Neural cell (in vitro differentiated cells): ENCODE measurements around the gene ATF7. TPM values are rescaled to one million over a fixed set of nuclear protein-coding genes. Genes with fewer than 3 reads are reported as not detected.

Experiments used
- H2AFZ ChIP-seq: fragments of 200-600, 300-800 bp; sonication (generic), shearing (Covaris generic); 2 replicates; pipeline ENCODE4 v1.6.0; 2014; ENCODE audit warnings: low read depth, mild to moderate bottlenecking, antibody characterized with exemption, low read length, moderate library complexity
- H3F3A ChIP-seq: fragments of 200-600 bp; shearing (Covaris generic); 2 replicates; pipeline ENCODE4 v1.6.1; 2016; ENCODE audit warnings: mild to moderate bottlenecking, moderate library complexity, mixed read lengths, antibody characterized with exemption, low read length; ENCODE audit not compliant: insufficient read depth, poor library complexity, severe bottlenecking
- H3K27ac ChIP-seq: fragments of 200-600, 300-800 bp; sonication (generic), shearing (Covaris generic); 2 replicates; pipeline ENCODE4 v1.5.1; 2014; ENCODE audit warnings: mild to moderate bottlenecking, low read length, moderate library complexity
- H3K27me3 ChIP-seq: fragments of 300-800, 200-600 bp; sonication (generic), shearing (Covaris generic); 2 replicates; pipeline ENCODE4 v1.6.0; 2014; ENCODE audit warnings: mild to moderate bottlenecking, low read depth, low read length, moderate library complexity; ENCODE audit not compliant: insufficient read depth
- H3K36me3 ChIP-seq: fragments of 300-800, 200-600 bp; sonication (generic), shearing (Covaris generic); 2 replicates; pipeline ENCODE4 v1.5.1; 2014; ENCODE audit warnings: mild to moderate bottlenecking, antibody characterized with exemption, low read length, moderate library complexity; ENCODE audit not compliant: insufficient read depth
- H3K4me2 ChIP-seq: fragments of 300-800, 200-600 bp; sonication (generic), shearing (Covaris generic); 2 replicates; pipeline ENCODE4 v1.6.0; 2014; ENCODE audit warnings: mild to moderate bottlenecking, low read length
- H3K4me3 ChIP-seq: fragments of 300-800, 200-600 bp; sonication (generic), shearing (Covaris generic); 2 replicates; pipeline ENCODE4 v1.5.1; 2014; ENCODE audit warnings: mild to moderate bottlenecking, low read length, moderate library complexity
- H3K79me2 ChIP-seq: fragments of 200-600 bp; shearing (Covaris generic); replicated peaks from 2 replicates; pipeline ENCODE4 v1.6.0; 2014; ENCODE audit warnings: mild to moderate bottlenecking, low read length, moderate library complexity; ENCODE audit not compliant: insufficient read depth
- H3K9ac ChIP-seq: fragments of 300-800, 200-600 bp; sonication (generic), shearing (Covaris generic); 2 replicates; pipeline ENCODE4 v1.6.1; 2016; ENCODE audit warnings: mild to moderate bottlenecking, low read length, mixed read lengths
- H3K9me2 ChIP-seq: fragments of 200-600 bp; shearing (Covaris generic); 2 replicates; pipeline ENCODE4 v1.6.1; 2016; ENCODE audit warnings: mild to moderate bottlenecking, low read length, mixed read lengths; ENCODE audit not compliant: insufficient read depth
- H3K9me3 ChIP-seq: fragments of 200-600, 300-800 bp; sonication (generic), shearing (Covaris generic); 2 replicates; pipeline ENCODE4 v1.6.1; 2016; ENCODE audit warnings: mild to moderate bottlenecking, mixed run types, low read length, moderate library complexity, mixed read lengths
- H4K20me1 ChIP-seq: fragments of 200-600 bp; shearing (Covaris generic); 2 replicates; pipeline ENCODE4 v1.6.1; 2016; ENCODE audit warnings: mild to moderate bottlenecking, mixed run types; ENCODE audit not compliant: insufficient read depth
- EP300 ChIP-seq: fragments of 450-650 bp; conservative IDR thresholded peaks from 2 replicates; pipeline ENCODE4 v1.6.1; 2014; ENCODE audit warnings: antibody characterized with exemption, mild to moderate bottlenecking, moderate library complexity; ENCODE audit not compliant: poor library complexity, severe bottlenecking
- EZH2 ChIP-seq: fragments of 200-600, 300-800 bp; shearing (Covaris generic), sonication (generic); IDR thresholded peaks from 2 replicates; pipeline ENCODE4 v1.6.1; 2014; ENCODE audit warnings: antibody characterized with exemption, low read length, borderline replicate concordance, mild to moderate bottlenecking; ENCODE audit not compliant: insufficient read depth, poor library complexity, severe bottlenecking
- MXI1 ChIP-seq: fragments of 450-650 bp; conservative IDR thresholded peaks from 2 replicates; pipeline ENCODE4 v1.6.1; 2014; ENCODE audit warnings: antibody characterized with exemption, mild to moderate bottlenecking; ENCODE audit not compliant: poor library complexity, severe bottlenecking
- POLR2AphosphoS5 ChIP-seq: IDR thresholded peaks from 2 replicates; pipeline ENCODE4 v1.6.1; 2012
- RAD21 ChIP-seq: fragments of 450-650 bp; conservative IDR thresholded peaks from 2 replicates; pipeline ENCODE4 v1.6.1; 2014; ENCODE audit warnings: antibody characterized with exemption, mild to moderate bottlenecking, moderate library complexity
- SMC3 ChIP-seq: fragments of 450-650 bp; conservative IDR thresholded peaks from 2 replicates; pipeline ENCODE4 v1.6.1; 2014; ENCODE audit warnings: antibody characterized with exemption, mild to moderate bottlenecking, moderate library complexity; ENCODE audit not compliant: poor library complexity
- TAF1 ChIP-seq: IDR thresholded peaks from 2 replicates; pipeline ENCODE4 v1.6.1; 2012; ENCODE audit warnings: low read depth
- polyA plus RNA-seq: library from polyadenylated mRNA; depleted of rRNA; stranded (reverse); fragments of >200 nt; gene quantifications from 2 replicates; pipeline ENCODE4 v1.2.3, GENCODE V29; 2014
- TF ChIP-seq, protein P1 (sequence below): IDR thresholded peaks from 2 replicates; pipeline ENCODE4 v1.6.1; 2012; ENCODE audit warnings: borderline replicate concordance
- TF ChIP-seq, protein P2 (sequence below): fragments of 450-650 bp; IDR thresholded peaks from 2 replicates; pipeline ENCODE4 v1.5.1; 2014; ENCODE audit warnings: antibody characterized with exemption, mild to moderate bottlenecking, moderate library complexity; ENCODE audit not compliant: poor library complexity, severe bottlenecking

ATF7 gene
- polyA plus RNA-seq, 1 donor from 2014 or later, result 6.3 TPM

DNA sequence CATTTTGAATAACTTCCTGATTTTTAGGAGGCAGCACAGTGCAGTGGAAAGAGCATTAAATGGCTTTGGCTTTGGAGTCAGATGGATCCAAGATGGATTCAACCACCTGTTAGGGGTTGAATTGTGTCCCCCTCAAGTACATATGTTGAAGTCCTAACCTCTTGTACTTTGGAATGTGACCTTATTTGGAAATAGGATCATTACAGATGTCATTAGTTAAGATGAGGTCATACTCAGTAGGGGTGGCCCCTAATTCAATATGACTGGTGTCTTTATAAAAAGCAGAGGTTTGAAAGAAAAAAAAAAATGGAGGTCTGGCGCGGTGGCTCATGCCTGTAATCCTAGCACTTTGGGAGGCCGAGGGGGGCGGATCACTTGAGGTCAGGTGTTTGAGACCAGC, 30.9 kb upstream of the ATF7 start:
- TF ChIP-seq MXI1, result no peak
- TF ChIP-seq, protein P1, sequence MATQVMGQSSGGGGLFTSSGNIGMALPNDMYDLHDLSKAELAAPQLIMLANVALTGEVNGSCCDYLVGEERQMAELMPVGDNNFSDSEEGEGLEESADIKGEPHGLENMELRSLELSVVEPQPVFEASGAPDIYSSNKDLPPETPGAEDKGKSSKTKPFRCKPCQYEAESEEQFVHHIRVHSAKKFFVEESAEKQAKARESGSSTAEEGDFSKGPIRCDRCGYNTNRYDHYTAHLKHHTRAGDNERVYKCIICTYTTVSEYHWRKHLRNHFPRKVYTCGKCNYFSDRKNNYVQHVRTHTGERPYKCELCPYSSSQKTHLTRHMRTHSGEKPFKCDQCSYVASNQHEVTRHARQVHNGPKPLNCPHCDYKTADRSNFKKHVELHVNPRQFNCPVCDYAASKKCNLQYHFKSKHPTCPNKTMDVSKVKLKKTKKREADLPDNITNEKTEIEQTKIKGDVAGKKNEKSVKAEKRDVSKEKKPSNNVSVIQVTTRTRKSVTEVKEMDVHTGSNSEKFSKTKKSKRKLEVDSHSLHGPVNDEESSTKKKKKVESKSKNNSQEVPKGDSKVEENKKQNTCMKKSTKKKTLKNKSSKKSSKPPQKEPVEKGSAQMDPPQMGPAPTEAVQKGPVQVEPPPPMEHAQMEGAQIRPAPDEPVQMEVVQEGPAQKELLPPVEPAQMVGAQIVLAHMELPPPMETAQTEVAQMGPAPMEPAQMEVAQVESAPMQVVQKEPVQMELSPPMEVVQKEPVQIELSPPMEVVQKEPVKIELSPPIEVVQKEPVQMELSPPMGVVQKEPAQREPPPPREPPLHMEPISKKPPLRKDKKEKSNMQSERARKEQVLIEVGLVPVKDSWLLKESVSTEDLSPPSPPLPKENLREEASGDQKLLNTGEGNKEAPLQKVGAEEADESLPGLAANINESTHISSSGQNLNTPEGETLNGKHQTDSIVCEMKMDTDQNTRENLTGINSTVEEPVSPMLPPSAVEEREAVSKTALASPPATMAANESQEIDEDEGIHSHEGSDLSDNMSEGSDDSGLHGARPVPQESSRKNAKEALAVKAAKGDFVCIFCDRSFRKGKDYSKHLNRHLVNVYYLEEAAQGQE, result no peak
- TF ChIP-seq, protein P2, sequence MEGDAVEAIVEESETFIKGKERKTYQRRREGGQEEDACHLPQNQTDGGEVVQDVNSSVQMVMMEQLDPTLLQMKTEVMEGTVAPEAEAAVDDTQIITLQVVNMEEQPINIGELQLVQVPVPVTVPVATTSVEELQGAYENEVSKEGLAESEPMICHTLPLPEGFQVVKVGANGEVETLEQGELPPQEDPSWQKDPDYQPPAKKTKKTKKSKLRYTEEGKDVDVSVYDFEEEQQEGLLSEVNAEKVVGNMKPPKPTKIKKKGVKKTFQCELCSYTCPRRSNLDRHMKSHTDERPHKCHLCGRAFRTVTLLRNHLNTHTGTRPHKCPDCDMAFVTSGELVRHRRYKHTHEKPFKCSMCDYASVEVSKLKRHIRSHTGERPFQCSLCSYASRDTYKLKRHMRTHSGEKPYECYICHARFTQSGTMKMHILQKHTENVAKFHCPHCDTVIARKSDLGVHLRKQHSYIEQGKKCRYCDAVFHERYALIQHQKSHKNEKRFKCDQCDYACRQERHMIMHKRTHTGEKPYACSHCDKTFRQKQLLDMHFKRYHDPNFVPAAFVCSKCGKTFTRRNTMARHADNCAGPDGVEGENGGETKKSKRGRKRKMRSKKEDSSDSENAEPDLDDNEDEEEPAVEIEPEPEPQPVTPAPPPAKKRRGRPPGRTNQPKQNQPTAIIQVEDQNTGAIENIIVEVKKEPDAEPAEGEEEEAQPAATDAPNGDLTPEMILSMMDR, result no peak
- no peak for TF ChIP-seq RAD21
- Histone ChIP-seq H3K9me2 (no peaks in the 10 kb centered on the region), H3K79me2 (no peaks in the 10 kb centered on the region), H3K4me2 (no peak overlapping the region), H3K27me3 (no peaks in the 10 kb centered on the region), H3F3A (no peaks in the 10 kb centered on the region), H3K9ac (no peak overlapping the region), H3K9me3 (no peaks in the 10 kb centered on the region), H2AFZ (no peak overlapping the region), H4K20me1 (no peaks in the 10 kb centered on the region), H3K4me3 (no peak overlapping the region), H3K36me3 (no peaks in the 10 kb centered on the region), H3K27ac (no peak overlapping the region)

DNA sequence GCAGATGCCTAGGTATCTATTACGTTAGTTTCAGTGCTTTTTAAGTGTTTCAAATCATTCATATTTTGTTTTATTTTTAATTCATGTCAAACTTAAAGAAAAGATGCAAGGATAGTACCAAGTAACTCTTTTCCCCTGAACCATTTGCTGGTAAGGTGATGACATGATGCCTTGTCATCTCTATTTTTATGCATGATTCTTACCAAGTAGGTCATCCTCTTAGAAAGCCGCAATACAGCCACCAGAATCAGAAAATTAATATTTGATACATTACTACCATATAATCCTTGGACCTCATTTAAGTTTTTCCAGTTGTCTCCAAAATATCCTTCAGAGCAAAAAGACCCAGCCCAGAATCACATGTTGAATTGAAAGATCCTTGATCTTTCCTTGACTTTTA, 27.4 kb upstream of the ATF7 start:
- TF ChIP-seq MXI1 (no peak), POLR2AphosphoS5 (no peak), TAF1 (no peak), EZH2 (no peak), RAD21 (no peak), EP300 (no peak), SMC3 (no peak)
- TF ChIP-seq, protein P1, result no peak
- TF ChIP-seq, protein P2, result no peak
- Histone ChIP-seq H3F3A (no peaks in the 10 kb centered on the region), H3K79me2 (no peaks in the 10 kb centered on the region), H3K27me3 (no peaks in the 10 kb centered on the region), H4K20me1 (no peaks in the 10 kb centered on the region), H3K36me3 (no peaks in the 10 kb centered on the region), H2AFZ (no peak overlapping the region), H3K9me3 (no peaks in the 10 kb centered on the region), H3K4me2 (no peak overlapping the region), H3K9me2 (no peaks in the 10 kb centered on the region), H3K4me3 (no peak overlapping the region), H3K27ac (no peak overlapping the region), H3K9ac (no peak overlapping the region)
